K562 (cell line): ENCODE data around the gene SAMD11. TPM values are rescaled to one million over a fixed set of nuclear protein-coding genes. Genes with fewer than 3 reads are reported as not detected.

Source experiments
- ATAC-seq: fragments of 200-7000 bp; cut with Tn5 transposase; 3 replicates; pipeline ENCODE4 v1.9.1; 2020; ENCODE audit warnings: moderate library complexity
- BruUV-seq: library from RNA; stranded (reverse); fragments of 400-500 nt; replicated peaks from 2 replicates; lab custom pipeline; 2021; lab: Mats Ljungman, UMichigan
- CTCF ChIA-PET: fragments of 300-600 bp; formaldehyde crosslinking; extraction: SDS; loops from one replicate; lab custom pipeline; 2021; ENCODE audit warnings: low intra/inter-chr PET ratio; lab: Yijun Ruan, JAX
- POLR2A ChIA-PET: fragments of 300-600, 350-650 bp; sonication (Branson Sonifier 250); formaldehyde crosslinking; extraction: SDS; loops from one replicate; lab custom pipeline; 2021; ENCODE audit warnings: antibody characterized with exemption, inconsistent platforms; lab: Yijun Ruan, JAX
- DNase-seq, 4 experiments: peaks; one replicate each; pipeline versions ENCODE4 v3.0.0 to v3.0.0-alpha.2; 2011 to 2018; ENCODE audit warnings: low spot score in 3 of 4, mixed read lengths in 3 of 4; ENCODE audit errors: extremely low read depth in 1 of 4
- FAIRE-seq: peaks from 2 replicates; lab custom pipeline; 2011; peaks lifted over from hg19 to GRCh38; lab: Jason Lieb, UNC
- H2AFZ ChIP-seq: 2 replicates; pipeline ENCODE4 v1.6.0; 2011; ENCODE audit warnings: low read depth, low read length, control low read depth, inconsistent platforms
- H3K27ac ChIP-seq: fragments of 200-600 bp; 3 replicates; pipeline ENCODE4 v1.8.0; 2011; ENCODE audit warnings: low read depth, mild to moderate bottlenecking, control low read depth, inconsistent platforms, low read length, moderate library complexity, mixed read lengths; ENCODE audit errors: extremely low read depth
- H3K27me3 ChIP-seq, 2 experiments: fragments of 300-600 bp in 1 of 2; 2 replicates in 1 of 2; 3 replicates in 1 of 2; pipeline versions ENCODE4 v1.6.0 to v1.8.0; 2011; ENCODE audit warnings: inconsistent platforms in 2 of 2, low read length in 2 of 2, mild to moderate bottlenecking in 1 of 2, mixed read lengths in 1 of 2, moderate library complexity in 1 of 2; ENCODE audit not compliant: control insufficient read depth in 2 of 2, insufficient read depth in 2 of 2
- H3K36me3 ChIP-seq: fragments of 300-600 bp; 3 replicates; pipeline ENCODE4 v1.8.0; 2011; ENCODE audit warnings: mild to moderate bottlenecking, low read length, inconsistent platforms; ENCODE audit not compliant: control insufficient read depth, insufficient read depth
- H3K4me1 ChIP-seq, 2 experiments: fragments of 200-600 bp in 1 of 2; replicated peaks in 1 of 2; 2 replicates in 1 of 2; 3 replicates in 1 of 2; pipeline versions ENCODE4 v1.5.1 to v1.8.0; 2011; ENCODE audit warnings: inconsistent platforms in 2 of 2, low read length in 2 of 2, mild to moderate bottlenecking in 1 of 2, mixed read lengths in 1 of 2, moderate library complexity in 1 of 2; ENCODE audit not compliant: control insufficient read depth in 2 of 2, insufficient read depth in 2 of 2
- H3K4me2 ChIP-seq: 2 replicates; pipeline ENCODE4 v1.6.1; 2011; ENCODE audit warnings: low read length, control low read depth, inconsistent platforms, mixed read lengths; ENCODE audit not compliant: insufficient read depth
- H3K4me3 ChIP-seq: fragments of 200-600 bp; sonication (generic), shearing (Covaris generic); 2 replicates; pipeline ENCODE4 v1.5.1; 2016; ENCODE audit warnings: control low read depth, inconsistent platforms
- H3K79me2 ChIP-seq: fragments of 200-600 bp; 3 replicates; pipeline ENCODE4 v1.8.0; 2011; ENCODE audit warnings: low read length, inconsistent platforms; ENCODE audit not compliant: control insufficient read depth, insufficient read depth
- H3K9ac ChIP-seq, 2 experiments: 2 replicates each; pipeline versions ENCODE4 v1.6.0 to v1.6.1; 2011; ENCODE audit warnings: low read depth in 2 of 2, low read length in 2 of 2, control low read depth in 1 of 2, inconsistent platforms in 1 of 2, mild to moderate bottlenecking in 1 of 2, mixed read lengths in 1 of 2; ENCODE audit not compliant: insufficient read depth in 1 of 2
- H3K9me1 ChIP-seq: one replicate; pipeline ENCODE4 v1.6.0; 2011; ENCODE audit warnings: inconsistent platforms, mild to moderate bottlenecking, low read length, moderate library complexity; ENCODE audit not compliant: control insufficient read depth, insufficient read depth
- H3K9me3 ChIP-seq: replicated peaks from 2 replicates; pipeline ENCODE4 v1.5.1; 2011; ENCODE audit warnings: low read depth, low read length, inconsistent platforms; ENCODE audit not compliant: control insufficient read depth, insufficient read depth
- H4K20me1 ChIP-seq: replicated peaks from 2 replicates; pipeline ENCODE4 v1.6.1; 2011; ENCODE audit warnings: low read length, inconsistent platforms, mixed read lengths; ENCODE audit not compliant: control insufficient read depth, insufficient read depth
- EZH2 ChIP-seq: IDR thresholded peaks from 2 replicates; pipeline ENCODE4 v1.6.1; 2012; ENCODE audit warnings: low read depth, mild to moderate bottlenecking, inconsistent platforms, low read length, borderline replicate concordance
- NR4A1 ChIP-seq, 2 experiments: fragments of 250-450 bp in 1 of 2; fragments of 450-650 bp in 1 of 2; sonication (Bioruptor Pico) in 1 of 2; IDR thresholded peaks; 2 replicates each; pipeline versions ENCODE4 v1.4.0 to v1.6.1; 2016 to 2020; ENCODE audit warnings: mild to moderate bottlenecking in 2 of 2, missing compliant biosample characterization in 1 of 2, missing genetic modification characterization in 1 of 2, moderate library complexity in 1 of 2
- RREB1 ChIP-seq: fragments of 250-450 bp; sonication (Bioruptor Pico); IDR thresholded peaks from 2 replicates; pipeline ENCODE4 v1.4.0; 2020
- WGBS: fragments of 100-300 bp; shearing (Covaris generic); methylation state at CpG from one replicate; pipeline ENCODE4 v1.1.6; 2016; ENCODE audit warnings: low coverage, mixed read lengths; ENCODE audit not compliant: insufficient coverage; ENCODE audit errors: missing lambda C conversion rate; 5-methylcytosine and 5-hydroxymethylcytosine counted together
- in situ Hi-C: fragments of 300-500 bp; cut with MboI; formaldehyde crosslinking; loops from 4 replicates; pipeline ENCODE4 v1.15.0; 2018; ENCODE audit warnings: inconsistent platforms, mixed read lengths
- intact Hi-C: fragments of 100-400 bp; cut with micrococcal nuclease; formaldehyde crosslinking; loops from 2 replicates; pipeline ENCODE4 v1.14.2; 2022
- polyA plus RNA-seq, 8 experiments: library from polyadenylated mRNA; depleted of rRNA in 4 of 8; stranded (reverse) in 5 of 8; unstranded in 3 of 8; fragments of >200 nt; fragmentation: Nextera tagmentation in 2 of 8; fragmentation: Illumina TruSeq in 1 of 8; extraction: Ambion mirVana in 2 of 8; extraction: Trizol in 1 of 8; gene quantifications; 2 replicates each; pipeline versions ENCODE4 v1.2.1 to v1.2.3, GENCODE V29; 2011 to 2014; ENCODE audit warnings: inconsistent platforms in 1 of 8, missing spikeins in 1 of 8
- total RNA-seq, 7 experiments: library from RNA; depleted of rRNA in 6 of 7; stranded (reverse); fragments of >200 nt in 6 of 7; fragmentation: Illumina TruSeq in 2 of 7; extraction: Trizol in 2 of 7; gene quantifications; 2 replicates each; pipeline versions ENCODE4 v1.2.1 to v1.2.3, GENCODE V29; 2011 to 2021; ENCODE audit warnings: low replicate concordance in 1 of 7

Gene SAMD11
- total and polyA plus RNA-seq, 9 of the 15 experiments (the other 6 are each of a cell fraction or from before 2014, with no cell fraction given), result 0.07 to 0.82 (median 0.11) TPM; not detected in 2

GRCh38 chr1:914891-915280 lies 8.8 kb upstream of the SAMD11 start:
- Histone ChIP-seq H3K27ac (no peak overlapping the region), H3K9ac (no peak overlapping the region), H3K36me3 (no peaks in the 10 kb centered on the region), H3K4me2 (no peak overlapping the region), H4K20me1 (peaks cover 26% of the 10 kb centered on the region; the same call in 1 of the 2 replicates), H2AFZ (no peak overlapping the region), H3K9me1 (no peaks in the 10 kb centered on the region), H3K4me1 (peaks cover 8 to 77% of the 10 kb centered on the region in 2 experiments), H3K4me3 (no peak overlapping the region), H3K27me3 (peaks cover 29 to 65% of the 10 kb centered on the region in 2 experiments; a peak in 4 of 5 replicates), H3K79me2 (no peaks in the 10 kb centered on the region), H3K9me3 (no peaks in the 10 kb centered on the region)
- intact Hi-C loops, result no loop called here
- in situ Hi-C loops, result no loop called here
- BruUV-seq, result no TSS peak
- ATAC-seq, result no peak
- peak; percentile 69 for FAIRE-seq
- 11% methylated on average over 6 of the region's 6 CpGs for WGBS
- DNase-seq, result no peak
- POLR2A ChIA-PET, result interaction anchor here (0.7 to 0.9 kb wide), 2 partner anchors 10 to 302 kb away, joined by 3 read pairs; no protein-coding TSS in a partner anchor
- CTCF ChIA-PET, result no interaction called here
- TF ChIP-seq EZH2, result no peak
- TF ChIP-seq RREB1, result no peak
- TF ChIP-seq NR4A1 (CRISPR knock-in tag; IDR thresholded peaks at IDR 0.05), result no peak
- TF ChIP-seq NR4A1 (tag; IDR thresholded peaks at IDR 0.05), result no peak
